Esophagus squamous epithelium (tissue), 5 donors: Measurements from ENCODE around the gene TBC1D5. TPM values are rescaled to one million over a fixed set of nuclear protein-coding genes. Genes with fewer than 3 reads are reported as not detected.

Experiments used
- DNase-seq: peaks from one replicate; lab custom pipeline; 2025; lab: John Stamatoyannopoulos, UW
- H3K27ac ChIP-seq, 4 donors: fragments of 200-600 bp; sonication (generic); one replicate each; pipeline ENCODE4 v1.5.1; 2016 to 2019; ENCODE audit warnings: mild to moderate bottlenecking in 1 of 4
- H3K27me3 ChIP-seq, 4 donors: fragments of 200-600 bp; sonication (generic); 1 replicate in 3 of 4; 2 replicates in 1 of 4; pipeline versions ENCODE4 v1.5.1 to v1.6.0; 2017 to 2021; ENCODE audit warnings: antibody characterized with exemption in 1 of 4
- H3K36me3 ChIP-seq, 3 donors: fragments of 200-600 bp; sonication (generic); one replicate each; pipeline ENCODE4 v1.5.1; 2016 to 2019
- H3K4me1 ChIP-seq, 3 donors: fragments of 200-600 bp; sonication (generic); one replicate each; pipeline ENCODE4 v1.5.1; 2017 to 2019
- H3K4me3 ChIP-seq, 4 donors: fragments of 200-600 bp; sonication (generic); 1 replicate in 3 of 4; 2 replicates in 1 of 4; pipeline ENCODE4 v1.5.1; 2016 to 2019; ENCODE audit warnings: mild to moderate bottlenecking in 2 of 4, moderate library complexity in 1 of 4
- H3K9me3 ChIP-seq, 3 donors: fragments of 200-600 bp; sonication (generic); one replicate each; pipeline ENCODE4 v1.5.1; 2016 to 2019
- POLR2A ChIP-seq, 4 donors: fragments of 450-650 bp; IDR thresholded peaks; one replicate each; pipeline ENCODE4 v1.6.1; 2017; ENCODE audit warnings: antibody characterized with exemption in 4 of 4, mild to moderate bottlenecking in 4 of 4, moderate library complexity in 3 of 4
- WGBS, 2 donors: methylation state at CpG; one replicate each; pipeline ENCODE4 v1.1.5; 2018; 5-methylcytosine and 5-hydroxymethylcytosine counted together
- intact Hi-C: fragments of 100-400 bp; cut with DNase I; formaldehyde crosslinking; loops from one replicate; pipeline ENCODE4 v1.15.0; 2022
- total RNA-seq, 4 donors: library from RNA; depleted of rRNA; stranded (reverse); fragments of >200 nt; gene quantifications; one replicate each; pipeline ENCODE4 v1.1.0, GENCODE V29; 2016
- TF ChIP-seq, protein P1 (sequence below), 6 experiments: fragments of 450-650 bp in 4 of 6; fragments of 200-600 bp in 2 of 6; sonication (generic) in 2 of 6; IDR thresholded peaks; one replicate each; pipeline ENCODE4 v1.5.1; 2016 to 2019; ENCODE audit warnings: antibody characterized with exemption in 6 of 6, mild to moderate bottlenecking in 4 of 6, moderate library complexity in 4 of 6
- donor health status: DM: yes; HTN: yes; CAD: no.

Gene TBC1D5
- total RNA-seq, 4 donors from 2014 or later: 32.8 to 56.1 (median 39.9) TPM

DNA sequence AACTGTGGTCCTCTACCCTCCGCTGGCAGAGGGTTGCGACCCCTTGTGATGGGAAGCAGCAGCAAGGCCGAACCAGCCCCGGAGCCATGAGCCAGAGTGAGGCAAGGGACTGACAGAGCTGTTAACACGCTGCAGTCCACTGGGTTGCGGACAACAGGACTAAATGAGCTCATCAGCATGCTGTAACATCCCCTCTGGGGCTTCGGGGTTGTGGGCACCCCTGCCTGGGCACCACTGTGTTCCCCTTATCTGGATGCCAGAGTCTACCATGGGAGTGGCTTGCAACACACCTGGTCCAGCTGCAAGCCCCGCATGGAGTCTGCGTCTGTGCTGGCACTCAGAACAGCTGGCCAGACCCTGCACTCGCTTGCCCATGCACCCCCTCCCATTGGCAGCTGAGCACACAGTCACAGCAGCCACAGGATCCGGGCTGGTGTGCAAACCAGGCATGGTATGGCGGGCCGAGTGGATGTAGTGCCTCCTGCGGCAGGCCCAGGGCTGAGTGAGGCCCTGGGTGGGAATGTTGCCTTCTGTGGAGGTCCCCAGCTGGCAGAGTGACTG, 453.5 kb downstream of the TBC1D5 start:
- Histone ChIP-seq H3K27me3 (no peaks in the 10 kb centered on the region), H3K9me3 (no peaks in the 10 kb centered on the region), H3K4me3 (no peak overlapping the region), H3K4me1 (peaks cover 0 to 3% (median 0%) of the 10 kb centered on the region in 3 donors), H3K36me3 (peaks cover 0 to 20% (median 0%) of the 10 kb centered on the region in 3 donors), H3K27ac (no peak overlapping the region)
- intact Hi-C loops: no loop called here
- WGBS, 2 donors: 100% methylated on average over 4 to 8 of the region's 14 CpGs
- TF ChIP-seq POLR2A (IDR thresholded peaks at IDR 0.05): no peak
- TF ChIP-seq, protein P1, sequence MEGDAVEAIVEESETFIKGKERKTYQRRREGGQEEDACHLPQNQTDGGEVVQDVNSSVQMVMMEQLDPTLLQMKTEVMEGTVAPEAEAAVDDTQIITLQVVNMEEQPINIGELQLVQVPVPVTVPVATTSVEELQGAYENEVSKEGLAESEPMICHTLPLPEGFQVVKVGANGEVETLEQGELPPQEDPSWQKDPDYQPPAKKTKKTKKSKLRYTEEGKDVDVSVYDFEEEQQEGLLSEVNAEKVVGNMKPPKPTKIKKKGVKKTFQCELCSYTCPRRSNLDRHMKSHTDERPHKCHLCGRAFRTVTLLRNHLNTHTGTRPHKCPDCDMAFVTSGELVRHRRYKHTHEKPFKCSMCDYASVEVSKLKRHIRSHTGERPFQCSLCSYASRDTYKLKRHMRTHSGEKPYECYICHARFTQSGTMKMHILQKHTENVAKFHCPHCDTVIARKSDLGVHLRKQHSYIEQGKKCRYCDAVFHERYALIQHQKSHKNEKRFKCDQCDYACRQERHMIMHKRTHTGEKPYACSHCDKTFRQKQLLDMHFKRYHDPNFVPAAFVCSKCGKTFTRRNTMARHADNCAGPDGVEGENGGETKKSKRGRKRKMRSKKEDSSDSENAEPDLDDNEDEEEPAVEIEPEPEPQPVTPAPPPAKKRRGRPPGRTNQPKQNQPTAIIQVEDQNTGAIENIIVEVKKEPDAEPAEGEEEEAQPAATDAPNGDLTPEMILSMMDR (IDR thresholded peaks at IDR 0.05): no peak
- no peak for DNase-seq

DNA sequence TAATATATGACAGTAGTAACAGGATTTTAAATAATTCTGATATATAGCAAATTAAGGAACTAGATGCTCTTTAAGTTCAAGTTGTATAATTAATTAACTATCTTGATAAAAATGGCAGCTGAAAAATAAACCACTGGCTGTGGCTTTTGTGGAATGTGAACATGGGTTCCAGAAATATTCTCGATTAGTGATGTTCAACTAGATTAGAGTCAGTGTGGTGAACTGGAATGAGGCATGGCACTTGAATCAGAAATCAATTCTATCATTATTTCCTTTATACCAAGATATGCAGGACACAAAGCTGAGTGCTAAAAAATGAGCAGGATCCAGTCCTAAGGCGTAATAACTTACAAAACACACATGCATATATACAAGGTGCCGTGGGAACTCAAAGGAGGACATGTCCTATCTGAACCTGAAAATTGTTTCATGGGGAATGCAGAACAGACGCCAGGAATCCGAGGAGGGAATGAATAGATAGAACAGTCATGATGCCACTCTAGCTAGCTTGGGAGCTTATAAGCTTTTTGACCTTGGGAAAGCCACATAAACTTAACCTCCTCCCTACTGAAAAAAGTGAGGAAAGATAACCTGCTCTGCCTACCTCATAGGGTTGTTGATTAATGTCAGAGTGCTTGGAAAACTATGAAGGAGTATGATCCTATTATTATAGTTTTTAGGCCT, 455.3 kb downstream of the TBC1D5 start:
- Histone ChIP-seq H3K36me3 (peaks cover 0 to 20% (median 0%) of the 10 kb centered on the region in 3 donors), H3K9me3 (no peaks in the 10 kb centered on the region), H3K27me3 (no peaks in the 10 kb centered on the region), H3K4me3 (no peak overlapping the region), H3K27ac (no peak overlapping the region), H3K4me1 (no peaks in the 10 kb centered on the region)
- TF ChIP-seq POLR2A (IDR thresholded peaks at IDR 0.05): no peak
- TF ChIP-seq, protein P1 (IDR thresholded peaks at IDR 0.05): no peak
- intact Hi-C loops: no loop called here
- WGBS, 2 donors: 82 to 89% methylated on average over 5 of the region's 5 CpGs
- no peak for DNase-seq

DNA sequence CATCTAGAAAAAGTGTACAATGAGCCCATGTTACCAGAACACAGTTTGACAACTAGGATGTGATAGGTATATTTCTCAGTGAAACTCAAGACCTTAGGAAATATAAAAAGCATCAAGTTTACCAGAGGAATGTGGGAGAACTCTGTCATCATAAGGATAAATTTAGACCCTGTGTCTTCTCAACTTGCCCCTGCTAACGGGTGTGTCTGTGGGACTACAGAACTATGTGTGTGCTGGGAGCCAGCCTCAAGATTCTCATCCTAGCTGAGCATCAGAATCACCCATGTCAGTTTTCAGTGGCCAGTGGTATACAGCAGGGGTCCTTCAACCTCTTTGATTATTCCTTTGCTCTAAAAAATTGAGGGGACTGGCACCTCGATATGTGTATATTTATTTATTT, 464.4 kb downstream of the TBC1D5 start:
- Histone ChIP-seq H3K27ac (no peak overlapping the region), H3K27me3 (no peaks in the 10 kb centered on the region), H3K9me3 (no peaks in the 10 kb centered on the region), H3K4me3 (no peak overlapping the region), H3K4me1 (no peaks in the 10 kb centered on the region), H3K36me3 (peaks cover 0 to 8% (median 0%) of the 10 kb centered on the region in 3 donors)
- WGBS, 2 donors: 88 to 98% methylated on average over 2 of the region's 2 CpGs
- intact Hi-C loops: no loop called here
- TF ChIP-seq POLR2A (IDR thresholded peaks at IDR 0.05): no peak
- TF ChIP-seq, protein P1 (IDR thresholded peaks at IDR 0.05): no peak
- no peak for DNase-seq

DNA sequence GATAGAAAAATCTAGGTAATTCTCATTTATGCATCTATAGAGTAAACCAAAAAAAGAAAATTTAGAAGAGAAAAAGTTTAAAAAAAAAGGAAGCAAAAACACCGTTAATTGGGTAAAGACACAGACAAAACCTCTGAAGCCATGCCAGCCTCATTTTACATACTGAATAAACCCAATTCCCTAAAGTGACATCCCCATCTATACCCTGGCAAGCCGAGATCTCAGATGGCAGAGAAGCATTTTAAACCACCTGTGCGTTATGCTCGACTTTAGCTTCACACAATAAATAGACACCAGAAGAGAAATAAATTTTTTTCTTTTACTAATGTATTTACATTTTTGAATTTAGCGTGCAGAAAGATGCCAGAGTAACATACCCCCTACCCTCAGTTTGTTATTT, 475.6 kb downstream of the TBC1D5 start:
- no peak for TF ChIP-seq POLR2A (IDR thresholded peaks at IDR 0.05)
- TF ChIP-seq, protein P1 (IDR thresholded peaks at IDR 0.05): no peak
- H3K9me3 ChIP-seq: no peaks in the 10 kb centered on the region
- H3K4me3 ChIP-seq: no peak overlapping the region
- DNase-seq: no peak
- no peak overlapping the region for H3K27ac ChIP-seq
- 90 to 97% methylated on average over 5 of the region's 5 CpGs for WGBS, 2 donors
- no peaks in the 10 kb centered on the region for H3K27me3 ChIP-seq
- no peaks in the 10 kb centered on the region for H3K4me1 ChIP-seq
- intact Hi-C loops: no loop called here
- H3K36me3 ChIP-seq: no peaks in the 10 kb centered on the region

DNA sequence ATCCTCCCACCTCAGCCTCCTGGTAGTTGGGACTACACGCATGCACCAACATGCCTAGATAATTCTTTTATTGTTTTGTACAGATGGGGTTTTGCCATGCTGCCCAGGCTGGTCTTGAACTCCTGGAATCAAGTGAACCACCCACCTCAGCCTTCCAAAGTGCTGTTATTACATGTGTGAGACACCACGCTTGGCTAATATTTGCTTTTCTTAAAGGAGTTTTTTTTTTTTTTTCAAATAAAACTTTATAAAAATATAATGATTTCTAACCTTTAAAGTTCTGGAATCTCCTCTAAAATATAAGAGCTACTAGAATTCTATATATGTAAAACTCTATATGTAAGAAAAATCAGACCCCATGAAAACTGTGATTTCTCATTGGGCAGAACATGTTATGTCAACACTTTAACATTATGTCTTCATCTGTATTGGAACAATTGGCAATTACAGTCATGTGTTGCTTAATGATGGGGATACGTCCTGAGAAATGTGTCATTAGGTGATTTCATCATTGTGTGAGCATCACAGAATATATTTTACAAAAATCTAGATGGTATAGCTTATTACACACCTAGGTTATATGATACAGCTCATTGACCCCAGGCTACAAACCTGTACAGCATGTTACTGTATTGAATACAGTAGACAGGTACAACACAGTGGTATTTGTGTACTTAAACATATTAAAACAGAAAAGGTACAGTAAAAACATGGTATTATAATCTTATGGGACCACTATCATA, 480.6 kb downstream of the TBC1D5 start:
- 75 to 82% methylated on average over 3 of the region's 3 CpGs for WGBS, 2 donors
- DNase-seq: no peak
- Histone ChIP-seq H3K27me3 (no peaks in the 10 kb centered on the region), H3K36me3 (no peaks in the 10 kb centered on the region), H3K4me3 (no peak overlapping the region), H3K4me1 (no peaks in the 10 kb centered on the region), H3K27ac (no peak overlapping the region), H3K9me3 (no peaks in the 10 kb centered on the region)
- intact Hi-C loops: loop anchor here (5.0 kb wide), 1 partner anchor 146 kb away; no protein-coding TSS in a partner anchor
- TF ChIP-seq, protein P1 (IDR thresholded peaks at IDR 0.05): no peak
- no peak for TF ChIP-seq POLR2A (IDR thresholded peaks at IDR 0.05)
